ENCODE measurements around the gene PLCH2.

The PLCH2 gene

GRCh38 chr1:2480236-2480985, 4.3 kb downstream of the PLCH2 start:
- no peak for DNase-seq

GRCh38 chr1:2480986-2481364, 4.9 kb downstream of the PLCH2 start:
- no peak for DNase-seq

- no peak for DNase-seq
These were observed 5.8 kb downstream of the PLCH2 start for GRCh38 chr1:2481885-2482284.

DNA sequence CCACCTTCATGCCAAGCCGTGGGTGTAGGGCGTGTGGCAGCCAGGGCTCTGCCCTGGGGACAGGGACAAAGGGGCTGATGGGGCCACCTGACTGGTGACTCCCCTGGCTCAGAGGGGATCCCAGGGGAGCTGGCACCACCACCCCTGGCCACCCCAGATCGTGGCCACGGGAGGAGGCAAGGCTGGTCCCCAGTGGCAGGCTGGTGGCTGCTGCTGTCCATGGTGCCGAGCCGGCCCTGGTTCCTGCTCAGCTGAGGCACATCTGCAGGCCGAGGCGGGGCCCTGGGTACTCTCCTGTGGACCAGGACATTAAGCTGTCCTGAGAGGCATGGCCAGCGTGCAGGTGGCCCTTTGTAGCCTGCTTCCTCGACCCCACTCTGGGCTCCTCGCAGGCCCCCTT, 6.5 kb downstream of the PLCH2 start:
- no peak for DNase-seq

DNA sequence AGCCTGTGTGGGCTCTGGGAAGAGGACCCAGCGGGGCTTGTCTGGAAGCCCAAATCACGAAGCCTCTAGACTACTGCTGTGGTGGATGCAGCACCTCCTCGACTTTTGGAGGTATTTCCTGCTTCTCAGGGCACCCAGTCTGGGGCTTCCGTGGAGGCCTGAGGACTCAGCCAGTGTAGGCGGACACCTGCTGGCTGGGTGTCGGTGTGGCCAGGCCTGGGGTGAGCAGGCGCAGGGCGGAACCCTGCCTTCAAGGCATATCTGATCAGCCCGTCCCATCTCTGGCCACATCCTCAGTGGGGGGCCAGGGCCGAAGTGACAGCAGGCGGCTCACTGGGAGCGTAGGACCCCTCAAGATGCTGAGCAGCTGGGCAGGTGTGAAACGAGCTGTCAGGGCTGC, 6.9 kb downstream of the PLCH2 start:
- DNase-seq = no peak

GRCh38 chr1:2483970-2484369, 7.9 kb downstream of the PLCH2 start:
- no peak for DNase-seq

- DNase-seq = no peak
These were observed 10.0 kb downstream of the PLCH2 start for GRCh38 chr1:2486041-2486440.

- no peak for DNase-seq
These were observed 10.5 kb downstream of the PLCH2 start for GRCh38 chr1:2486558-2486957.

DNA sequence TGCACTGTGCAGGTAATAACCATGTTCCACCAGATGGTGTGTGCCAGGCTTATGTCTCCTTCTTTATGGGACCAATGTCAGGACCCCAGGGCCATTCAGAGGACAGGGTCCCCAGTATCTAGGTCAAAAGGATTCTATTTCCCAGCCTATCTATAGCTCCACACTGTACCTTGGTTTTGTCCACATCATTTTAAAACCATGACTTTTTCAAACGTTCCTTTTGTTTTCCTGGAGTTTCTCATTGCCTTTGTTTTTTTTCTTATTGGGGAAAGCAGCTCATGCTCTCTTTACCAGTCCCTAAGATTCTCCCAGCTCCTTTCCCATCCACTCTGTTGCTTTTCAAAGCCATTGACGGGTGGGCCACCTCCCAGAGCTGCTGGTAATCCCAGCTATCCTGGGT, 12.6 kb downstream of the PLCH2 start:
- DNase-seq = no peak

GRCh38 chr1:2489615-2490014, 13.5 kb downstream of the PLCH2 start:
- no peak for DNase-seq

DNA sequence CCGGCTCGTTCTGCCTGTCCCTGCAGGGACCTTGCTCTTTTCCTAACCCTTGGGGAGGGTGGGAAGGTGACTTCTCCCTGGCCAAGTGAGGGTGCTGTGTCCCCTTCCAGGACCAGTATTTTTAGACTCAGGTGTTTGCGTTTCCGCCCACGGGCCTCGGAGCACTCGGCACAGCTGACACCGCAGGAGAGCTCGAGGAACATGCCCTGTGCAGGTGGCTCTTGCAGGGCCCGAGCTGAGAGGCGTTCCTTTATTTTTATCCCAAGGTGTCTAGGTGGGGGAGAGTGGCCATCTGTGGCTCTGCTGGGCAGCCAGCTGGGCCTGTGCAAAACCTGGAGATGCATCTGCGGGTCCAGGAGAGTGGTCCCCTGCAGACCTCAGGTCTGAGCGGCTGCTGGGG, 16.0 kb downstream of the PLCH2 start:
- DNase-seq = no peak

GRCh38 chr1:2493218-2493617, 17.1 kb downstream of the PLCH2 start:
- no peak for DNase-seq

DNA sequence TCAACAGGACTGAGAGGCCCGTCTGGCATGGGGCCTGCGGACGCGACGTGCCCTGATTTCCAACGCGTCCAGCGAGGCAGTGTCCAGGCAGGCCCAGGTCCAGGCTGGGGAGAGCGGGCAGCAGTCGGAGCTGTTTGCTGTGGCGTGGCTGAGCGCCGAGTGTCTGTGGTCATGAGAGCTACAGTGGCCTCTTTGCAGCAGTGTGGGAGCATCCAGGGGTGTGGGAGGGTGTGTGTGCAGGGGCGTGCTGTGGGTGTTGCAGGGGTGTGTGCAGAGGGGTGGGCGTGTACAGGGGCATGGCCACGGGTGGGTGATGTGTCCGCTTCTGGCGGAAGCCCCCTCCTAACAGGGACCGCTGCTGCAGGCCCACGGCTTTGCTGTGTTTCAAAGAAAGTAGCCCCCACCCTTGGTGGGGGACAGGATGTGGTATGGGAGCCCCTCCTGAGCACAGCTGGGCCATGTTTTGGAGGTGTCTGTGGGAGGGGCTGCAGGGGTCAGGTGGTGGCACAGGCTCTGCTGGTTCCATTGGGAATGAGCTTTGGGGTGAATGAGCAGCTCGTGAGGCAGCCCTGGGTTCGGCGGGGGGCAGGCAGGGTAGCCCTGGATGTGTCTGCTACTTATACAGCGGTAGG, 17.7 kb downstream of the PLCH2 start:
- DNase-seq = no peak

GRCh38 chr1:2494323-2494693, 18.2 kb downstream of the PLCH2 start:
- DNase-seq = no peak

DNA sequence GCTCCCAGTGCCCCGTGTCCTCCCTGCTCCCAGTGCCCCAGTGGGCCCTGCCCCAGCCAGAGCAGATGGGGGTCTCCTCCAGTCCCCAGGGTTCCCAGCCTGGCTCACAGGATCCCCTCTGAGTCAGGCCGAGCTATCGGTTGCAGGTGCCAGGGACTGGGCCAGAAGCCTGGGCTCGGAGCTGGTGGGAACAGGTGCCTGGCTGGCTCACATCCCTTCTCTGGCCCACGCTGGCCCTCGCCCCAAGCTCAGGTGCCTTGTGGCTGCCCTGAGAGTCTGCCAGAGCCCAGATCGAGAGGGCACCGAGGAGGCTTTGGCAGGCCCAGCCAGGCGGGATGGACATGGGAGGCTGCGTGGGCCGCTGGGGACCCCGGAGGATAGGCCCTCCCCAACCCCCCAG, 18.9 kb downstream of the PLCH2 start:
- DNase-seq = no peak

GRCh38 chr1:2495546-2495945, 19.5 kb downstream of the PLCH2 start:
- no peak for DNase-seq

DNA sequence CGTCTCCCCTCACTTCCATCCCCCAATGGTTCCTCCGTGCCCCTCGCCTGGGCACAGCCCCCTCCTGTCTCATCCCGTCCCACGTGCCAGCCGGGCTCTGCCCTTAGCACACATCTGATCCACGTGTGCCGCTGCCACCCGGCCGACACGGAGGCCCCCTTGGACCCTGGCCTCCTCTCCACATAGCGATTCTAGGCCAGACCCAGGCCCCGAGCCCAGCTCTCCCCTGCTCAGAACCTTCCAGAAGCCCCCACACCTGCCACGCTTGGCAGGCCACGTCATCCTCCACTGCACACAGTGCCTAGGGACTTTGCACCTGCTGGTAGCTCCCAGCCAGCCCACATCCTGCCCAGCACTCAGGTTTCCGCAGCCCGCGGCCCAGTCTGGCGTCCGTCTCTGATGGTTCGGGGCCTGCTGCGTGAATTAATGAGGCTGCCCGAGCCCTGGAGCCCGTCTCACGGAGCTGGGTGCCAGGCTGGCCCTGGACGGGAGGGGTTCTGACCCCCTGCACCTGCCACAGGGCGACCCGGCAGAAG, 20.1 kb downstream of the PLCH2 start:
- DNase-seq = no peak

- no peak for DNase-seq
These were observed 20.7 kb downstream of the PLCH2 start for GRCh38 chr1:2496746-2497145.

DNA sequence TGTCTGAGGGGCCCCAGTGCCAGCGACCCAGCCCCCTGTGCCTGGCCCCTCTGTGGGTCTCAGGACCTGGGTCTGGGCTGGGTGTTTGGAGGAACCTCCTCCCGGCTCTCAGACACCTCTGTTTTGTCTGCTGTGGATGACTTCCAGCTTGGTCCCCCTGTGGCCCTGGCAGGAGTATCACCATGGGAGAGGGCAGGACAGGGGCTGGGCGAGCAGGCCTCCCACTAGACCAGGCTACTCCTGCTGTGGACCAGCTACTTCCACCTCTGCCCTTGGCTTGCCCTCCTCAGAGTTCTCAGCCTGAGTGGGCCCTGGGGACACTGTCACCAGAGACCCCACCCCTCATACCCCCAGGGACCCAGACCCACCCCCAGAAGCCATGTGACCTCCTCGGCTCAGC, 21.8 kb downstream of the PLCH2 start:
- DNase-seq = no peak

DNA sequence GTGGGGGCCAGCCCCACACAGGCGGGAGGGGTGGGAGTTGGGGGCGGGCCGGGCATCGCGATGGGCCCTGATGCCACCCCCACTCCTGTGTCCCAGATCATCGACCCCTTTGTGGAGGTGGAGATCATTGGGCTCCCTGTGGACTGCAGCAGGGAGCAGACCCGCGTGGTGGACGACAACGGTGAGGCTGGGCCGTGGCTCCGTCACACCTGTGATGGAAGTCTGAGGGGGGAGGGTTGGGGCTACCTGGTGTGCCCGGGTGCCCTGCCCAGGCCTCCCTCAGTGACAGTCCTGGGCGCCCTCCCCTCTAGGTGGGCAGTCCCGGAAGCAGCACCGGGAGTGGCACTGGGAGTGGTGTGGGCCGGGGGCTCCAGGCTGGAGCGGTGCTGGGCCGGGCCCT, 22.6 kb downstream of the PLCH2 start:
- DNase-seq = no peak

GRCh38 chr1:2499260-2499659, 23.2 kb downstream of the PLCH2 start:
- DNase-seq = no peak

- DNase-seq = no peak
These were observed 24.0 kb downstream of the PLCH2 start for GRCh38 chr1:2499986-2500596.

GRCh38 chr1:2501041-2501819, 25.1 kb downstream of the PLCH2 start:
- no peak for DNase-seq

DNA sequence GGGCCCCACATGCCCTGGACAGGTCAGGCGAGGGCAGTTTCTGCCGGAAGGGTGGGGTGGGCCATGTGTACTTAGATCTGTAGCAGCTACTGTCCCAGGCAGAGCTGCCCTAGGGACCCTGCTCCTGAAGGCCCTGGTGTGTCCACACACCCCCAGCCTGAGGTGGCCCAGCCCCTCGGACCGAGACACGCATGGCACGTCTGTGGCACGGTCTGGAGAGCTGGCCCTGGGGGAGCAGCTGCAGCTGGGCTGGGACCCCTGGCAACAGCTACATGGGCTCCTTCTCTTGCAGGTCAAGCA, 25.7 kb downstream of the PLCH2 start:
- no peak for DNase-seq
